ENCODE measurements around the gene FN1.

FN1 gene

DNA sequence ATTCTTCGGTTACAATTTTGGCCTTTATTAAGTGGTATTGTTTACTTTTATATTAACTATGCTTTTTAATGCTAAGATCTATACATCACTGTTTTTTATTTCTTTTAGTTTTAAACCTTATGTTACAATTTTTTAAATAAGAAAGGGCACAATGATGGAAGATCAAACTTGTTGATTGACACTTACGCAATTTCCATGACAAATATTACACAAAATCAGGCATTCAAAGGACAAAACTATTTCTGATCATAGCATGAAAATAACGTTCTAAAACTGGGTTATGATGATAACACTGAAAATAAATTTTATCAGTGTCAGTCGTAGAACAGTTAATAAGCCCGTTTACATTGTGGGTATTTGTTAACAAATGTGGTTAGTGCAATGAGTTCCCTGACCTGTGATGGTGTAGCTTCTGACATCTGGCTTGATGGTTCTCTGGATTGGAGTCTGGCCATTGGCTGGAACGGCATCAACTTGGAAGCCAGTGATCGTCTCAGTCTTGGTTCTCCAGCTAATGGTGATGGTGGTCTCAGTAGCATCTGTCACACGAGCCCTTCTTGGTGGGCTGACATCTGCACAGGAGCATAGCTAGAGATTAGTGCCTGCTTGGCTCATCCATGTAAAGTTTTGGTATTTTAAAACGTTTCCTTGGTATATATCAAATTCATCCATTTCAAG lies 59.6 kb downstream of the FN1 start:
- DNase-seq (ENCODE audit: low spot score): no peak
- Histone ChIP-seq H3K4me3 (no peak overlapping the region), H3K27ac (no peak overlapping the region)
- TF ChIP-seq, protein P1, sequence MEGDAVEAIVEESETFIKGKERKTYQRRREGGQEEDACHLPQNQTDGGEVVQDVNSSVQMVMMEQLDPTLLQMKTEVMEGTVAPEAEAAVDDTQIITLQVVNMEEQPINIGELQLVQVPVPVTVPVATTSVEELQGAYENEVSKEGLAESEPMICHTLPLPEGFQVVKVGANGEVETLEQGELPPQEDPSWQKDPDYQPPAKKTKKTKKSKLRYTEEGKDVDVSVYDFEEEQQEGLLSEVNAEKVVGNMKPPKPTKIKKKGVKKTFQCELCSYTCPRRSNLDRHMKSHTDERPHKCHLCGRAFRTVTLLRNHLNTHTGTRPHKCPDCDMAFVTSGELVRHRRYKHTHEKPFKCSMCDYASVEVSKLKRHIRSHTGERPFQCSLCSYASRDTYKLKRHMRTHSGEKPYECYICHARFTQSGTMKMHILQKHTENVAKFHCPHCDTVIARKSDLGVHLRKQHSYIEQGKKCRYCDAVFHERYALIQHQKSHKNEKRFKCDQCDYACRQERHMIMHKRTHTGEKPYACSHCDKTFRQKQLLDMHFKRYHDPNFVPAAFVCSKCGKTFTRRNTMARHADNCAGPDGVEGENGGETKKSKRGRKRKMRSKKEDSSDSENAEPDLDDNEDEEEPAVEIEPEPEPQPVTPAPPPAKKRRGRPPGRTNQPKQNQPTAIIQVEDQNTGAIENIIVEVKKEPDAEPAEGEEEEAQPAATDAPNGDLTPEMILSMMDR (IDR thresholded peaks at IDR 0.05): no peak

DNA sequence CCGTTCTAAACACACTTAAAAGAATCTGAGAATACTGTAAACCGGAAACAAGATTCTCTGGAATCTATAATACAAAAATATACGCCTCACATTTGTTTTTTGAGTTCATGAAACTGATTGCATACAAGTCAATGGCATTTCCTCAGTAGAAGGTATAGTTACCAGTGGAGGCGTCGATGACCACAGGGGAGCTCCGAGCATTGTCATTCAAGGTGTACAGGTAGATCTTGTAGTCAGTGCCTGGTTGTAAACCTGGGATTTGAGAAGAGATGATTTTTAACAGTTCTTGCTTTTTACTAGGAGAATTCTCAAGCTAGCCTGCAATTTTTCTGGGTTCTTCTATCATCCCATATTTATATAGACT lies 60.4 kb downstream of the FN1 start:
- no peak overlapping the region for H3K4me3 ChIP-seq
- DNase-seq (ENCODE audit: low spot score): no peak
- TF ChIP-seq, protein P1 (IDR thresholded peaks at IDR 0.05): no peak
- H3K27ac ChIP-seq: no peak overlapping the region

DNA sequence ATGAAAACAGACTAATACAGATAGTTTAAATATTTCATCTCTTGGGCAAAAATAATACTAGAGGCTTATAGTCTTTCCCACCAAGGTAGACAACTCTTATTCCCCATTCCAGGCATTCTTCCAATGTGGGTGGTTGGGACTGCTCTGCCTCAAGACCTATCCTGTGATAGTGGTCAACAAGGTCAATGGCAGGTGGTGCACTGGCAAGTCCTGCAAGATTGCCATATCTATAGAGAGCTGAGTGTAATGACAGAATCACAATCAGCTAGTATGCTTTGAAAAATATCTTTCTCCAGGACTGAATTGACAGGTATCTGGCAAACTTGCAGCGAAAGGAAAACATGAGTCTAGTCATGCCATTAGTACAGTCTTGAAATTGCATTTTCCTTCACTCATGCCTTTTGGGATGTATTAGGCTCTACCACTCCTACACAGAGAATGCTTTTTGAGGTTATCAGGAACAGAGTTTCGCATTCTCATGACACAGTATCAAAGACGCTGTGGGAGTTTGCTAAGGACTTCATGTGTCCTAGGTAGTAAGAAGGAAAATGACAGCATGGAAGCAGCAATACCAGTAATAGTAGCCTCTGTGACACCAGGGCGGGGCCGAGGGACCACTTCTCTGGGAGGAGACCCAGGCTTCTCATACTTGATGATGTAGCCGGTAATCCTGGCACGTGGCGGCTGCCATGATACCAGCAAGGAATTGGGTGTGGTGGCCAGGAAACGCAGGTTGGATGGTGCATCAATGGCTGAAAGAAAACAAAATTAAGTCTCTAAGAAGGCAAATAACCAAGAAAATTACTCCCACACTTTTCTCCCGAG lies 61.0 kb downstream of the FN1 start:
- H3K4me3 ChIP-seq: no peak overlapping the region
- no peak overlapping the region for H3K27ac ChIP-seq
- TF ChIP-seq, protein P1 (IDR thresholded peaks at IDR 0.05): no peak
- DNase-seq (ENCODE audit: low spot score): no peak

DNA sequence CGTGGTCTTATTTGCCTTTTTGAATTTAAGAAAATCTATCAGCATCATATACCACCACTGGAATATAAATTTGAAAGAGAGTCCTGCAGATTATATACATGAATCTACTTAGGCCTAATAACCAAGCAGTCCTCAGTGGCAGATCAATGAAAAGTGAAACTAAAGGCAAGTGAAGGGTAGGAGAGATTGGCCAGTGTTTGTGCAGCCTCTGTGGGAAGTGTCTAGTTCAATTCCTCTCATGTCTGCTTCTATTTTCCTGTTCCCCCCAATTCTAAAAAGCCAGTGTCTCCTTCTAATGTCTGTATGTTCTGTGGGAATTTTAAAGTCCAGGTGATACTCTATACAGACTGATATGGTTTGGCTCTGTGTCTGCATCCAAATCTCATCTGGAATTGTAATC lies 61.9 kb downstream of the FN1 start:
- DNase-seq (ENCODE audit: low spot score): no peak
- no peak overlapping the region for H3K27ac ChIP-seq
- TF ChIP-seq, protein P1 (IDR thresholded peaks at IDR 0.05): no peak
- no peak overlapping the region for H3K4me3 ChIP-seq

DNA sequence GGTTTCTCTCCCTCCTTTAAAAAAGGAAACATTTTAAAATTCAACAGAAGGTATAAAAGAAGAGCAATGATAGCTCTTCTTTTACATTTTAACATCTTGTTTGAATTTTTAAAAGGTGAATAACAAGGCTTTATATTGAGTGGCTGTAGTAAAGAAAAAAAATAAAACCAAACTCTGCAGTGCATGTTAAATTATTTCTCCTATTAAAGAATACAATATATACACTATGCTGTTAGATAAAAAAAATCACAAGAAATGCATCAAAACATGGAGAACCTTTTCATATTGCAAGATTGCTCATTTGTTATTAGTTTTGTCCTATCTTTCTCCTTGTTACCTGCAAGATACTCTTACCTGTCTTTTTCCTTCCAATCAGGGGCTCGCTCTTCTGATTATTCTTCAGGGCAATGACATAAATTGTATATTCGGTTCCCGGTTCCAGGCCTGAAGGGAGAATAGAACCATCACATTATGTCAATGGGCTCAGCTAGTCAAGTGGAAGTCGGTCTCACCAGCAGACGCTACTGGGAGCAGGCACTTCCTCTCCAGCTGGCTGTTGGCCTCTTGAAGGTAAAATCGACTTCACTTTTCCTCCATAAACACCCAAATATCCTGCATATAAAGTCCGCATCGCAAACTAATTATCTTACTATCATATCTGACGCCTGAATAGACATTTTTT lies 62.8 kb downstream of the FN1 start:
- TF ChIP-seq, protein P1 (IDR thresholded peaks at IDR 0.05): no peak
- Histone ChIP-seq H3K27ac (no peak overlapping the region), H3K4me3 (no peak overlapping the region)
- DNase-seq (ENCODE audit: low spot score): no peak

DNA sequence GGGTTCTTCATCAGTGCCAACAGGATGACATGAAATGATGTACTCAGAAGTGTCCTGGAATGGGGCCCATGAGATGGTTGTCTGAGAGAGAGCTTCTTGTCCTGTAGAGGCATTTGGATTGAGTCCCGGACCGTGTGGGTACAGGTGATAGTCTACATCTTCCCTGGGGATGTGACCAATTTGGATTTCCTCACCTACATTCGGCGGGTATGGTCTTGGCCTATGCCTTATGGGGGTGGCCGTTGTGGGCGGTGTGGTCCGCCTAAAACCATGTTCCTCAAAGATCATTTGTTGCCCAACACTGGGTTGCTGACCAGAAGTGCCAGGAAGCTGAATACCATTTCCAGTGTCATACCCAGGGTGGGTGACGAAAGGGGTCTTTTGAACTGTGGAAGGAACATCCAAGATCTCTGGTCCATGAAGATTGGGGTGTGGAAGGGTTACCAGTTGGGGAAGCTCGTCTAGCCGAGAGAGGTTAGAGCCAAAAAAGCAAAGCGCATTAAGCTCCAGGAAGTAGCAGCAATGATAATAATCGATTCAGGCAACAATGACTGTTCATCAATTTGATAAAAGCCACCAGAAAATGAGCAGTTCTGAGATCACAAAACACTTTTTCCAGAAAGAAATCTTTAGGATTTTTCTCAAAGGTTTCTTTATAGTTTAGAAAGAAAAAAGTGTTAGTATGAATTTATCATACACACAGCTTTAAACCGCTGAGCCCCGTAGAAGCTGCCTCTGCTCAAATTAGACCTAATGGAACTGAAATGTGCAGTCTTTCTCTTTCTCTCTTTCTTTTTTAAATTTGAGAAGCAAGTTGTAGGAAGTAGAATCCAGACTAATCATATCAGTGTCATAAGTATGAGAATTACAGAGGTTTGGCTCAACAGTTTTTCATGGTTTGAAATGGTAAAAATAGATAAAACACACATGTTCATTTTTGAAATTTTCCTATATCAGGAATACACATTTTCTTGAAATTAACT lies 63.7 kb downstream of the FN1 start:
- DNase-seq (ENCODE audit: low spot score): no peak
- TF ChIP-seq, protein P1 (IDR thresholded peaks at IDR 0.05): no peak
- H3K4me3 ChIP-seq: no peak overlapping the region
- H3K27ac ChIP-seq: no peak overlapping the region

All from coronary artery (tissue), 2 donors.